ENCODE measurements around the gene EHD3.

DNA sequence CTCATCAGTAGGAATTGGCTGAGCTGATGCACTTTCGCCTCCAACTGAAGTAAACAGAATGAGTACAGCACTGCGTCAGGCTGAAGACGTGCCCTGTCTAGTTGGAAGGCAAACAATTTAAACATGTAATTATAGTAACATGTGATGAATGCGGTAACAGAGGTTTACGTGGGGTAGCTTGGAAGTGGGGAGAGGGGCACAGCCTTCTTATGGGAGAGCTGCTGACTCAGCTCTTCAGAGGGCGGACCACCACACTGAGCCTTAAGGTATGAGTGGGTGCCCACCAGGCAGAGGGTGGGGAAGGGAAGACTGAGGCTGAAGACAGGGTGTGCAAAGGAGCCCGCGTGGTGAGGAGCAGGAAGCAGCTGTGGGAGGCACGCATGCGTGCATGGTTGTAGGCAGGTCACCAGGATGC is 6.2 kb upstream of the EHD3 start:
- TF ChIP-seq, protein P1, sequence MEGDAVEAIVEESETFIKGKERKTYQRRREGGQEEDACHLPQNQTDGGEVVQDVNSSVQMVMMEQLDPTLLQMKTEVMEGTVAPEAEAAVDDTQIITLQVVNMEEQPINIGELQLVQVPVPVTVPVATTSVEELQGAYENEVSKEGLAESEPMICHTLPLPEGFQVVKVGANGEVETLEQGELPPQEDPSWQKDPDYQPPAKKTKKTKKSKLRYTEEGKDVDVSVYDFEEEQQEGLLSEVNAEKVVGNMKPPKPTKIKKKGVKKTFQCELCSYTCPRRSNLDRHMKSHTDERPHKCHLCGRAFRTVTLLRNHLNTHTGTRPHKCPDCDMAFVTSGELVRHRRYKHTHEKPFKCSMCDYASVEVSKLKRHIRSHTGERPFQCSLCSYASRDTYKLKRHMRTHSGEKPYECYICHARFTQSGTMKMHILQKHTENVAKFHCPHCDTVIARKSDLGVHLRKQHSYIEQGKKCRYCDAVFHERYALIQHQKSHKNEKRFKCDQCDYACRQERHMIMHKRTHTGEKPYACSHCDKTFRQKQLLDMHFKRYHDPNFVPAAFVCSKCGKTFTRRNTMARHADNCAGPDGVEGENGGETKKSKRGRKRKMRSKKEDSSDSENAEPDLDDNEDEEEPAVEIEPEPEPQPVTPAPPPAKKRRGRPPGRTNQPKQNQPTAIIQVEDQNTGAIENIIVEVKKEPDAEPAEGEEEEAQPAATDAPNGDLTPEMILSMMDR (IDR thresholded peaks at IDR 0.05; ENCODE audit: low read length): no peak
- no peak for TF ChIP-seq EZH2 (optimal IDR thresholded peaks at IDR 0.05; ENCODE audit: low read depth, low read length)
- TF ChIP-seq EZH2phosphoT487 (IDR thresholded peaks at IDR 0.05; ENCODE audit: low read length): no peak

Data from MM.1S (cell line).